Cerebellar cortex (tissue), 1 donor: ENCODE data around the gene CACNB1.
"Not testable (repeated sequence)": the region's sequence is repeated elsewhere in the genome, so short reads cannot be mapped to it uniquely, and the experiment has no call there.

ENCODE experiments used
- DNase-seq: peaks from one replicate; pipeline ENCODE4 v3.0.0-alpha.2; 2015; ENCODE audit warnings: low spot score

CACNB1 gene

DNA sequence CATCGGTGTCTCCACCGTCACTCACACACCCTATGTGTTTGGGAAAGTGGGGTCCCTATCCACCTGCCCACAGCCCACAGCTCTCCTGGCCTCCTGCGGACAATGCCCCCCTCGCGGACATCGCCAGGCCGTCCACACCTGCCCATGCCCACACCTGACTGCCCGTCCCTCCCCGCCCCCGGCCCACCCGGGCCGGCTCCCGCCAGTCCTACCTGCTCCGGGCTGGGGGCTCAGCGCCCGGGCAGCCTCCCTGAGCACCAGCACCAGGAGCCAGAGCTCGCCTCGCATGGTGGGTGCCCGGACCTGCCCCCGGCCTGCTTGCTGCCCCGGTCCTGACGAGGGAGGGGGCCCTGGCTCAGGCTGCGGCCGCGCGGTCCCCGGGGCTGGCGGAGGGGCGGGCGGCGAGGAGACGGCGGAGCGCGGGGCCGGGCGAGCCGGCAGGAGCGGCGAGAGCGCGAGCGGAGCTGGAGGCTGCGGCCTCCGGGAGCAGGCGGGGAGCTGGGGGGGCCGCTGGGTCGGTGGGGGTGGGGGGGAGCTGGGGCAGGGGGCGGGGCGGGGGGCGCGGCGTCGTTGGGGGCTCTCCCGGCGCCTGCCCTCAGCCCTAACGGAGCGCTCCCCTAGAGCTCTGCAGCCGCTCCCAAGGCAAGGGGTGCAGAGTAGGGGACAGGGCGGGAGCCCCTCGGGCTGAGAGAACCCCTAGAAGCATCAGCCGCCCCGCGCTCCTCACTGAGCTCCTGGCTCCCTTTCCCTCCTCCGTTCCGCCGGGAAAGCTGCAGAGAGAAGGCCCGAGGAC is 46.1 kb downstream of the CACNB1 start, which contains the start of gene PLXDC1:
Gene PLXDC1, minus strand, starts transcription at position 488 of the 793 bp plus-strand sequence. Its CDS starts 200 bp downstream, at position 288.
- no peak for DNase-seq

DNA sequence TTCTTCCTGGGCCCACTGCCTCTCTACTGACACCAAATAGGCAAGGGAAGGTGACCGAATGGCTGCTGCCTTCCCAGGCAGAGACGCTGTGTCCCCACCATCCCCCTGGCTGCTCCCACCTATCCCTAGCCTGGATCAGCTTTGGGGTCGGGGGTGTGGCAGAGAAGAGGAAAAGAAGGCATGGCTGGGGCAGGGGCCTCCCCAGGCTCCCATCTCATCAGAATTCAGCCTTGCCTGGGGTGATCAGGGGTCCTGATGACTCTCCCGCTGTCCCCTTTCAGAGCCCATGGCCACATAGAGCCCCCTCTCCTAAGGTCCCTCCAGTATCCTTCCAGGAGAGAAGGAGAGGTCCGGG is 46.7 kb downstream of the CACNB1 start:
- no peak for DNase-seq

DNA sequence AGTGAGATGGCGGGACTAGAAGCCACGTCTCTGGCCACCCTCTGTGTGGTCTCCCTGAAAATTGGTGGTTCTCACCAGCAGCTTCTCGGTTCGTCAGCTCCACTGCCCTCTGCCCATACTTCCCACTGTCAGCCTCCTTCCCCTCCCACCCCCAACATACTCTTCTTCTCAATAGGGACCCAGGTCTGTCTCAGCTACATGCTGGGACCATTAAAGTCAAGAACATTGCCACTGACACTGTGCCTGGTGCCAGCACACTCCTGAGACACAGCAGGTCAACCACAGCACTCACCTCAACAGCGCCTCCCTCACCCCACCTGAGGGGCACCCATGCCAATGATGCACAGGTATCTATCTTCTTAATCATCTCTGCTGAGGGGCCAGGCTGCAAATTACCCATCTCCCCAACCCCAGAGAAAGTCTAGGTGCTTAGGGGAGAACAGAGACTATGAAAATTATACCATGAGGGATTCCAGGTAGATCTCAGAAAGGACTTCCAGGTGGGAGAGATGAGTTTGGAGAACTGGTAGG is 47.3 kb downstream of the CACNB1 start:
- no peak for DNase-seq

DNA sequence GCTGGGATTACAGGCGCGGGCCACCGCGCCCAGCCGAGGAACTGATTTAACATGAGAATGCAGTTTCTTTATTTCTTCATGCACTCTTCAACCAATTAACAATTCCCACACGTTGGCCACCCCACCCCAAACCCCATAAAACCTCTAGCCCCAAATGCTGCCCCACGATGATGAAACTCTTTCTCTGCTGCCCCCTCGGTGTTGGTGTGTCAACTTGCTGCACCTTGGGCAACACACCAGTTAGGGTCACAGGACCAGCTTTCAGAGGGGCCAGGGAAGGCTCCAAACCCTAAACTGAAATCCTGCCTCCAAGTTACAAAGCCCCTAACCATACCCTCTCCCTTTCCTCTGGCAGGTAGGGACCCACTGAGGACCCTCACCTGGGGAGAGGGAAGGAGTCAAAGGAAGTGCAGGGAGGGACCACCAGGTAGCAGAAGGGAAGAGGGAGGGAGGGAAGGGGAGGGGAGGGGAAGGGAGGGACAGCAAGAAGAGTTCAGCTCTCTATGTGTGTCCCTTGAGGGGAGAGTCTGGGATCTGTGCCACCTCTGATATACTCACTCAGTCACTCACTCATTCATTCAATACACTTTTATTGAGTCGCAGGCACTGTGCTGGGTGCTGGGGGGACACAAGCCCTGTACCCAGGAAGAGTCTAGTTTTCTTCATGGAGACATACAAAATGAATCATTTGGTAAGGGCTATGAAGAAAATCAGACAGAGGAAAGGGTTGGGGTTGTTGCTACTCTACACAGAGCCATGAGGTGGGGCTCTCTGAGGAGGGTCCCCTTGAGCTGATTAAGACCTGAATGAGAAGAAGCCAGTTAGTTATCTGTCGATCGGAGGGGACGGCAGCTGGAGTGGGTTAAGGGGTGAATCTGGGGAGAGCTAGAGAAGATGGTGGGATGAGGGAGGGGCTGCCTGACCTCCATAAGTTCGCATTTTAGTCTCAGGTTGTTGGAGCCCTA is 50.0 kb downstream of the CACNB1 start:
- DNase-seq = no peak

DNA sequence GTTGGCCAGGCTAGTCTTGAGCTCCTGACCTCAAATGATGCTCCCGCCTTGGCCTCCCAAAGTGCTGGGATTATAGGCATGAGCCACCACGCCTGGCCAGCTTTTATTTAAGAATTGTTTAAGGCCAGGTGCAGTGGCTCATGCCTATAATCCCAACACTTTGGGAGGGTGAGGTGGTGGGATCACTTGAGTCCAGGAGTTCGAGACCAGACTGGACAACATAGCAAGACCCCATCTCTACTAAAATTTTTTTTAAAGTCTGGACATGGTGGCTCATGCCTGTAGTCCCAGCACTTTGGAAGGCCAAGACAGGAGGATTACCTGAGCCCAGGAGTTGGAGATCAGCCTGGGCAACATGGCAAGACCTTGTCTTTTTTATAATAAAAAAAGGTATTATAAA is 51.2 kb downstream of the CACNB1 start:
- no peak for DNase-seq

DNA sequence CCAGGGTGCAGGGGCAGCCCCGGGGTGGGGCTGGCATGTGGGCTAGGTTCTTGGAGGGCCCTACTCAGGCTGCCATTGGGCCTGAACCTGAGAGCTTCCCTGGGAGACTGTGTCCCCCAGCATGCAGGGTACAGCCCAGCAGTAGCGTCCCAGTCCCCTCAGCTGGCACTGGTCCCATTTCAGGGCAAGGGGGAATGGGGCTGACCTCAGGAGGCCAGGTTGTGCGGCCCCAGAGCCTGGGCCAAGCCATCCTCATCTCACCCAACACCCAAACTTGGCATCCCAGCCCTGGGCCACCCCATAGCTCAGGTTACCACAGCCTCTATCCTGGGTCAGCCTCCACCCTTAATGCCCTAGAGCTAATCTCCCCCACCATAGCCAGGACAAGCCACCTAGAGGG is 52.3 kb downstream of the CACNB1 start:
- no peak for DNase-seq

DNA sequence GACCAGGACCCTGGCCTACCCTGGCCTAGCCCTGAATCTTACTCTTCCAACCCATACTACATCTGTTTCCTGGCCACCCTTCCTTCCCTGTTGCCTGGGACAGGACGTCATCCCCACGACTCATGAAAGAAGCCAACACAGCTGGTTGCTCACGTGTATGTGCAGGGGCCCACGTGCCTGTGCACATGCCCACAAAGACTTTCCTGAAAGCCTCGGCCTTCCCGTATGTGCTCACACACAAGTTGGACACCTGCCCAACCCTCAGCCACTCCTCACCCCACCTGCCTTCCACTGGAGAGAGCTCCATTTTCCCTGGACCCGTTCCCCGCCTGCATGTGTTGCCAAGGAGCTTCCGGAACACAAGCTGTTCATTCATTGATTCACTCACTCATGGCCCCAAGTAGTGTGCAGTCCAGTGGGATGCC is 53.0 kb downstream of the CACNB1 start:
- peak; percentile 94 for DNase-seq

DNA sequence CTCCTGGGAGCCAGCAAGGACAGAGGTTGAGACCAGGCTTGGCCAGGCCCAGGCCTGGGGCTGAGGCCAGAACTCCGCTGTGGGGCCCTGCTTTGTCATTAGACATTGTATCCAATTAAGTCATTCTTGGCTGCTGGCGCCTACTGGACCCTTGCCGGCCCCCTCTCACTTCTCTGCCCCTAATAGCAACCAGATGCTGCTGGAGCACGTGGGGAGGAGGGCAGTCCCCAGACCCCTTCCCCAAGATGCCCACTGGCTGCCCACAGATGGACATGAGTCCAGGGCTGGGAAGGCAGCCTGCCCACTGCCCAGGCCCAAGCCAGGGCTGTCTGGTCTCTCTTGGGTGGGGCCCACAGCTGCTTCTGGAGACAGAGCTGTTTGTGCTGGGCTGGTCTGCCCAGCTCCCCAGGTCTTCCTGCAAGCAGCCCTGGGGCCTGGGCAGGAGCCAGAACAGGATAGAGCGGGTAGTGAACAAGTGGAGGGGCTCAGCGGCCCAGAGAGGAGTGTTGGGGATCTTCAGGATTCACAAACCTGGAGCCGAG is 53.8 kb downstream of the CACNB1 start:
- DNase-seq = no peak

DNA sequence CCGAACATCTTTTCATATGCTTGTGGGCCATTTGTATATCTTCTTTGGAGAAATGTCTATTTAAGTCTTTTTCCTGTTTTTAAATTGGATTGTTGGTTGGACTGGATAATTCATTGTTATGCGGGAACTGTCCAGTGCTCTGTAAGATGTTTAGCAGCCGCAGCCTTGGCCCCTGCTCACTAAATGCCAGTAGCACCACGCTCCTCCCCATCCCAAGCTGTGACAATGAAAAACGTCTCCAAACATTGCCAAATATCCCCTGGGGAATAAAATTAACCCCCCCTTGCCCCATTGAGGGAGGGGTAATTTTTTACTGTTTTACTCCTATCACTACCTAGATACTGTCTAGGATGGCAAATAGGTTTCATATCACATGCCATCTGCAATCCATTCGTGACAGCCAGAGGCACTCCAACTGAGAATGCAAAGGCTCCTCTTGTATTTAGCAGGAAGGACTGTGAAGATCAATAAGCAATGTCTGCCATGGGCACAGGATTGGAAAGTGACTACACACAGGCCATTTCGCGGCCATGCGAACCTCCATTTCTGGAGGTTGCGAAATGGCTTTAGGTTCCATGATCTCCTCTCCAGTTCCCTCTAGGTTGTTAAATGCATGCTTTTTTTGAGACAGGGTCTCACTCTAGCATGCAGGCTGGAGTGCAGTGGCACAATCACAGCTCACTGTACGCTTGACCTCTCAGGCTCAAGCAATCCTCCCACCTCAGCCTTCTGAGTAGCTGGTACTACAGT is 55.4 kb downstream of the CACNB1 start:
- no peak for DNase-seq

DNA sequence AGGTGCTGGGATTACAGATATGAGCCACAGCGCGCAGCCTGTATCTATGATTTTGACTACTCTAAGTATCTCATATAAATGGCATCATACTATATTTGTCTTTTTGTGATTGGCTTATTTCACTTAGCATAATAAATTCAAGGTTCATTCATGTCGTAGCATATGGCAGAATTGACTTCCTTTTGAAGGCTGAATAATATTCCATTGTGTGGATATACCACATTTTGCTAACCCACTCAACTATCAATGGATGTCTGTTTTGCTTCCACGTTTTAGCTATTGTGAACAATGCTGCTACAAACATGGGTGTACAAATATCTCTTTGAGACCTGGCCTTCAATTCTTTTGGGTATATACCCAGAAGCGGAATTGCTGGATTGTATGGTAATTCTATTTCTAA is 56.2 kb downstream of the CACNB1 start:
- no peak for DNase-seq

DNA sequence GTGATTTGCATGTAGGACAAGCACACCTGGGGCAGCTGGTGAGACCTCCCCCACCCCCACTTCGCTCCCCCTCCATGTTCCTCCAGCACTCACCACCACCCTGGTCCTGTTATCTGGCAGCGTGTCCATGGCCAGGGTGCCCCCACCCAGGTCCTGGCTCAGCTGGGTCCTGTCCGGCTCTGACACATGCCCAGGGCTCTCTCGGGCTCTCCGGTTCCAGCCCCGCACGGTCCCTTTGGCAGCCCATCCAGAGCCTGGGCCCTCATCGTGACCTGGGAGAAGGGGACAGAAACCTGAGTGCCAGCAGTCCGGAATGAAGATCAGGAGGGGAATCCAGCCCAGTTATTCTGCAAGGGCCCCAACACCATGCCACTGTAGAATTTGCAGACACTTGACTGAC is 57.9 kb downstream of the CACNB1 start:
- no peak for DNase-seq

DNA sequence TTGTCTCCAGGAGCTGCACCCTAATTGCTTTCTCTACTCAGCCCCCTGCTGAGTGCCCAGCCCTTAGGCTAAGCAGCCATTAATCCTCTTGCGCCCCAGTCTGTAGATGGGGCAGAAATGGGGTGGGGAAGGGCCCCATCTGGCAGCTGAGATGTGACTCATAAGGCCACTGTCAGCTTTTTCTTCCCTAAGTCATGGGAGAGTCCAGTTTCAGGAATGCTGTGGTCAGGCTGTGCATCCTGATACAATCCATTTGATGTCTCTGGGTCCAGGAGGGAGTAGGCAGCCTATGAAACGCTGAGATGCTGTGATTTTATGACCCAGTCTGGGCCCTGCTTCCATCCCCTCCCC is 58.3 kb downstream of the CACNB1 start:
- DNase-seq = no peak

DNA sequence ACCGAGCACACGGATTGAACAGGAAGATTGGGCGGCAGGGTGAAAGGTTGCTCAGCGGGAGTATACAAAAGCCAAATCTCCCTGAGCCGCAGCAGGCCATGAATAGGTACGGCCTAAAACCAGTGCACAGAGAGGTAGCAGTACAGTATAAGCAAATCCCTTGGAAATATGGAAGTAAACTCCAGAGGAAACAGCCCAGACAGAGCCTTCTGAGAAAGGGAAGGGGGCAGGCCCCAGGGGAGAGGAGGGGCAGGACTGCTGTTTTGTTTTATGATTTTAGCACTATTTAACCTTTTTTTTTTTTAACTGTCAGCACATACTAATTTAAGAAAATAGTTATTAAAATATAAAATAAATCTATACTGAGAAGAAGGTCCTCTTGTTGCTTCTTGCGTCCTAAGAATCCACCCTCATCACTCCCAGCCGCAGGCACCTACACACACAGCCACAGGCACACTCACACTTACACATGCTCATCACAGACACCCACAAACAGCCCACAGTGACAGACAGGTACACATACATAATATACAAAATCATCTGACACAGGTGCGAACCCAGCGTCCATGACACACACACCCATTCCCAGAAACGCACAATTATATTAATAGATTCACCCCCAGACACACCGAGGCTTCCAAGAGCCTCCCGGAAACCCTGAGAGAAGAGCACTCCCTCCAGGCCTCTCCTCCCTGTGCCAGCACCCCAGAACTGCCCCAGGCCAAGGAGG is 58.9 kb downstream of the CACNB1 start:
- DNase-seq = no peak

DNA sequence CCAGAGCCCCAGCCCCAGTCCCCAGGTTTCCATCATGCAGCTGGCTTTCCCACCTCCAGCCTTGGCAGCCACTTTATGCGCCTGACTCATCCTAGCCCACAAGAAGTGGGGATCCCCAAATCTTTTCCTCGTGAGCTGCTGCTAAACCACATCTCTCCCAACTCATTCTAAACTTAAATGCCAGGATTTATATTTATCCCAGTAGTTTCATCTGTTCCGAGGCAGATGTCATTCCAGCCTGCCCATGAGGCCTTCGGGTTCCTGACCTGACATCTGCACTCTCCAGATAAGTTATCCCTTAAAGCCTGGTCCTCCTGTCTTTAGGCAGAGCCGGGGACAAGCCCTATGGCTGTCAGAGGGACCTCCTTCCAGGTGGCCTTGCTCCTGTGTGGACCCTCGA is 62.6 kb downstream of the CACNB1 start:
- DNase-seq = no peak

DNA sequence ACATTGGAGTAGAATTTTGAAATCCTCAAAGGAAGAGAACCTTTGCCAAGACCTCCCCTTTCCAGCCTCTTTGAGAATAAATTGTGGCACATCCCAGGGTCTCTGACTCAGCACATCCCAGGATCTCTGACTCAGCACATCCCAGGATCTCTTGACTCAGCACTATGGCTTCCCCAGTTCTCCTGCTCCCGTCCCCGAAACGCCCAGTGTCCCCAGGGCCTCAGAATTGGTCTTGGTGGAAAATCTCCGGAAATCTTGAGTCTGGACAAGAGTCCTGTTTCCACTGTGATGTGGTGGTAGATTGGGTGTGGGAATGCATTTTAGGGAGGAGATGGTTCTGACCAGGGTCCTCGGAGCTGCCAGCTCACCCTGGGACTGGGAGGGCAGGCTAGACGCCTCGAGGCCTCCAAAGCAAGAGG is 65.3 kb downstream of the CACNB1 start:
- no peak for DNase-seq

DNA sequence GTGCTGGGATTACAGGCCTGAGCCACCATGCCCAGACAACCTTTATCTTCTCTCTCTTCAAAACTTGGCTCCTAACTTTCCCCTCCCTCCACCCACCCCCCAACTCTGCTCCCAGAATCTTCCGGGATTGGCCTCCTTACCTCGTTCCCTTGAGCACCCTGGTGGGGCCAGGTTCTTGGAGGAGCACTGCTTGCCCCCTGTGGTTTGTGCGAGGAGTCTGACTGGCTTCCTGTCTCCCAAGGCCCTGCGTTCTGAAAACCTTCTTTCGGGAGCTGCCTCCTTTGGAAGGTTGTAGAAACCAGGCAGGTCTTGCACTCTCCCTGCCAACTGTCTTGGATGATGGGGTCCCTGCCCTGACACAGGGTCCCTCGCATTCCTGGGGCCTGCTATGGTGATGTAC is 65.9 kb downstream of the CACNB1 start:
- DNase-seq = no peak

DNA sequence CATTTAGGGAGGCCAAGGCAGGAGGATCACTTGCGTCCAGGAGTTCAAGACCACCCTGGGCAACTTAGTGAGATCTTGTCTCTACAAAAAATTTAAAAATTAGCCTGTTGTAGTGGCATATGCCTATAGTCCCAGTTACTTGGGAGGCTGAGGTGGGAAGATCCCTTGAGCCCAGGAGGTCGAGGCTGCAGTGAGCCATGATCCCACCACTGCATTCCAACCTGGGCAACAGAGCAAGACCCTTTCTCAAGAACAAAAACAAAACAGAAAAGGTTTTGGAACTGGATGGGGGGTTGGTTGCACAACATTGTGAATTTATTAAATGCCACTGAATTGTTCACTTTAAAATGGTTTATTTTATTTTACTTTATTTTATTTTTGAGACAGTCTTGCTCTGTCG is 67.3 kb downstream of the CACNB1 start:
- DNase-seq = no peak

DNA sequence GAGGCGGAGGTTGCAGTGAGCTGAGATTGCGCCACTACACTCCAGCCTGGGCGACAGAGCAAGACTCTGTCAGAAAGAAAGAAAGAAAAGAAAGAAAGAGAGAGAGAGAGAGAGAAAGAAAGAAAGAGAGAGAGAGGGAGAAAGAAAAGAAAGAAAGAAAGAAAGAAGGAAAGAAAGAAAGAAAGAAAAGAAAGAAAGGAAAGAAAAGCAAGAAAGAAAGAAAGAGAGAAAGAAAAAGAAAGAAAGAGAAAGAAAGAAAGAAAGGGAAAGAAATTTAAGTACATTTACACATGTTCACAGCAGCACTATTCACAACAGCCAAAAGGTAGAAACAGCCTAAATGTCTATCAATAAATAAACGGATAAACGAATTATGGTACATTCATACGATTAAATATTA is 67.9 kb downstream of the CACNB1 start:
- not testable (repeated sequence) for DNase-seq

DNA sequence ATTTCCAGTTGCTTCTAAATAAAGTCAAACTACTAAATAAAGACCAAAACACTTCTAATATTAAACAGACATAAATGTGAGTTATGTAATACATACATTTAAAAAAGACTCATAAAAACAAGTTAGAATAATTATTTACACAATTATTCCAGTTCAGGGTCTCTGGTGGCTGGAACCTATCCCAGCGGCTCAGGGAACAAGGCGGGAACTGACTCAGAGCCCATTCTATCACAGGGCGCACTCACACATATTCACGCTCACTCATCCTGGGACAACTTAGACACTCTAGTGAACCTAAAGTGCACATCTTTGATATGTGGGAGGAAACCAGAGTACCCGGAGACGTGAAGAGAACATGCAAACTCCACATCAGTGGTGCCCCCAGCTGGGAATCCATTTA is 71.0 kb downstream of the CACNB1 start:
- DNase-seq = no peak

DNA sequence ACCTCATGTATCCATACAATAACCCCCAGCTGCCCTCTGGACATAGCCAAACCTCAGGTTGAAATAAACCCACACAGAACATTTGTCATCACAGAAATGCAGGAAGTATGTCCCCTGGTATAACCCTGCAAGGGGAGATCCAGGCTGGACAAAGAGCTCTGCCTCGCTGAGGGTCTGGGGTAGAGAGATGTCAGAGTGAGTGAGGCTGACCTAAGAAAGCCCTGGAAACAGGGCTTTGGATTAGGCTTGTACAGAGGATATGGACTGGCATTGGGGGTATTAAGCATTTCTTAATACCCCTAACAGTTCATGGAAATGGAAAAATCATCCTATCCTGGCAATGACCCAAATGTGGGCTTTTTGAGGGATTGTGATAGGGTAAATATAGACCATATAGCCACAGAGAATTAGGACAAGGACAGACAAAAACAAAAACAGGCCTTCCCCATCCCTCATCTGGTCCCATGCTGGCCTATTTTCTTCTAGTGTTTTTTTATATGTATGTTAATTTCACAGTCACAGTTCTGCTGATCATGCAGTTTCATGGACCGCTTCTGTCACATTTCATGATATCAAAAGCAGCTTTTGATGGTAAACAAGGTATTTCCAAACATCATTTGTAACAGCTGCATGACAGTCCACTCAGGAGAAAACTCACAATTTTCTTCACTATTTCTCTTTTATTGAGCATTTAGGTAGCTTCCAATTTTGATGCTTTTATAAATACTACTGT is 72.2 kb downstream of the CACNB1 start:
- DNase-seq = no peak
